LNCAP (cell line): ENCODE measurements around the gene TNFAIP8.

Source experiments
- TF ChIP-seq, protein P1 (sequence below): fragments of 450-650 bp; IDR thresholded peaks from 2 replicates; pipeline ENCODE4 v1.5.1; 2017; ENCODE audit warnings: mild to moderate bottlenecking

Gene TNFAIP8

DNA sequence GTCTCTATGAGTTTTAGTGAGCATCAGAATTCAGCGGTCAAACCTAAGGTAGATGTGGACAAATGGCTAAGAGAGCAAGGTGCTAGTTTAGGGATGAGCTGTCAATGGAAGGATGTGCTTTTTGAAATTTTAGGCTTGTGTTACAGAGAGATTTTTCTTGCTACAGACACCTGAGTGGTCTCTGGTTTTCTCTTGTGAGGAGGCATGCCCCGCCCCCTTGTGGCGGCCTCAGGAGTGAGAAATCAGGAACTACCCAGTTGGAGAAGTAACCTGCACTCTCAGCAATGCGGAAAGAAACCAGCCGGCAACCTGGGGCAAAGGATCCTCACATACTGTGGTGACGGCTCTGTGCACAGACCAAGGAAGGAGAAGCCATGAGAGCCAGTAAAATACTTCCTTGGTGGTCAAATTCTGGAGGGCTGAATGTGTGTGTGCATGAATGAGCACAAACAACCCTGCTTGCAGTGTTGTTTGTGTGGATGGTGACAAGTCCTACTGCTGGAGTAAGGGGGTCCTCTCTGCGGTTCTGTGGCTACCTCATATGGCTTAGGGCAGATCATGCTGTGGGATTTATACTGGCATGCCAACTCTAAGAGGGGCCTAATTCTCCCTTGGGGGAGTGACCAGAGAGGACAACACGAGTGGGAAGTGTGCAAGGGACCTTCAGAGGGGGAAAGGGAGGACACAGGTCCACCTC, 79.8 kb downstream of the TNFAIP8 start:
- TF ChIP-seq, protein P1, sequence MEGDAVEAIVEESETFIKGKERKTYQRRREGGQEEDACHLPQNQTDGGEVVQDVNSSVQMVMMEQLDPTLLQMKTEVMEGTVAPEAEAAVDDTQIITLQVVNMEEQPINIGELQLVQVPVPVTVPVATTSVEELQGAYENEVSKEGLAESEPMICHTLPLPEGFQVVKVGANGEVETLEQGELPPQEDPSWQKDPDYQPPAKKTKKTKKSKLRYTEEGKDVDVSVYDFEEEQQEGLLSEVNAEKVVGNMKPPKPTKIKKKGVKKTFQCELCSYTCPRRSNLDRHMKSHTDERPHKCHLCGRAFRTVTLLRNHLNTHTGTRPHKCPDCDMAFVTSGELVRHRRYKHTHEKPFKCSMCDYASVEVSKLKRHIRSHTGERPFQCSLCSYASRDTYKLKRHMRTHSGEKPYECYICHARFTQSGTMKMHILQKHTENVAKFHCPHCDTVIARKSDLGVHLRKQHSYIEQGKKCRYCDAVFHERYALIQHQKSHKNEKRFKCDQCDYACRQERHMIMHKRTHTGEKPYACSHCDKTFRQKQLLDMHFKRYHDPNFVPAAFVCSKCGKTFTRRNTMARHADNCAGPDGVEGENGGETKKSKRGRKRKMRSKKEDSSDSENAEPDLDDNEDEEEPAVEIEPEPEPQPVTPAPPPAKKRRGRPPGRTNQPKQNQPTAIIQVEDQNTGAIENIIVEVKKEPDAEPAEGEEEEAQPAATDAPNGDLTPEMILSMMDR: peak; percentile 44

GRCh38 chr5:119439140-119439631, 83.4 kb downstream of the TNFAIP8 start:
- TF ChIP-seq, protein P1: no peak

DNA sequence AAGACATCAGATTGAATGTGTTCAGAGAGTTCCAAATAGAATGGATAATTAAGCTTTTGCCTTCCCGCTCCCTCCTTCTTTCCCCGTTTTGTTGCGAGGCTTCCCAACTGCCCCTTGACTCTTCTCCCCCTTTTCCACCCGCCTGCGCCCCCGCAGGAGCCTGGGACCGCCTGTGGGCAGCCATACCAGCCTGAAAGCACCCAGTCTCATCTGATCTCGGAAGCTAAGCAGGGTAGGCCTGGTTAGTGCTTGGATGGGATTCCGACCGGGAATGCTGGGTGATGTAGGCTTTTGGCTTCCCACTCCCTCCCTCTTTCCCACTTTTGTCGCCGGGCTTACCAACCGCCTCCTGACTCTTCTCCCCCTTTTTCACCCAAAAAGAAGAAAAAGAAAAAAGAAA, 89.7 kb downstream of the TNFAIP8 start:
- TF ChIP-seq, protein P1: no peak
